ENCODE results near the gene EP300.
"Not testable (repeated sequence)": the region's sequence is repeated elsewhere in the genome, so short reads cannot be mapped to it uniquely, and the experiment has no call there.

Gene EP300

GRCh38 chr22:41157083-41157482 lies 64.7 kb downstream of the EP300 start:
- no peak for DNase-seq

GRCh38 chr22:41169157-41169556 lies 76.8 kb downstream of the EP300 start:
- no peak for DNase-seq

- DNase-seq, result no peak
Observed at GRCh38 chr22:41171996-41172395, 79.6 kb downstream of the EP300 start.

GRCh38 chr22:41175546-41175945 lies 83.2 kb downstream of the EP300 start:
- DNase-seq, result no peak

GRCh38 chr22:41177040-41177621 lies 84.7 kb downstream of the EP300 start:
- no peak for DNase-seq

GRCh38 chr22:41177622-41178424 lies 85.4 kb downstream of the EP300 start:
- no peak for DNase-seq

- no peak for DNase-seq
Observed at GRCh38 chr22:41178425-41178975, 86.1 kb downstream of the EP300 start.

- not testable (repeated sequence) for DNase-seq
Observed at GRCh38 chr22:41180362-41180761, 88.0 kb downstream of the EP300 start.

- no peak for DNase-seq
Observed at GRCh38 chr22:41180926-41181325, 88.5 kb downstream of the EP300 start.

- no peak for DNase-seq
Observed at GRCh38 chr22:41181349-41182241, 89.2 kb downstream of the EP300 start.

- no peak for DNase-seq
Observed at GRCh38 chr22:41184679-41185078, 92.3 kb downstream of the EP300 start.

GRCh38 chr22:41191467-41191866 lies 99.1 kb downstream of the EP300 start:
- no peak for DNase-seq

GRCh38 chr22:41193829-41194228 lies 101.4 kb downstream of the EP300 start:
- DNase-seq, result no peak

- DNase-seq, result peak; percentile 47
Observed at GRCh38 chr22:41197038-41197972, 104.9 kb downstream of the EP300 start.

- no peak for DNase-seq
Observed at GRCh38 chr22:41198027-41198580, 105.7 kb downstream of the EP300 start.

GRCh38 chr22:41201141-41201540 lies 108.7 kb downstream of the EP300 start:
- DNase-seq, result peak; percentile 42

- no peak for DNase-seq
Observed at GRCh38 chr22:41203118-41203517, 110.7 kb downstream of the EP300 start.

- peak; percentile 15 for DNase-seq
Observed at GRCh38 chr22:41204066-41204465, 111.7 kb downstream of the EP300 start.

GRCh38 chr22:41204992-41205900 lies 112.9 kb downstream of the EP300 start, which contains the start of gene L3MBTL2:
L3MBTL2 (plus strand) TSS chr22:41205312; CDS start chr22:41205363, 51 bp downstream.
- peak; percentile 96 for DNase-seq

- DNase-seq, result no peak
Observed at GRCh38 chr22:41206719-41207118, 114.3 kb downstream of the EP300 start.
